Naive B cell (primary cell): Measurements from ENCODE around the gene KCNK4. TPM values are rescaled to one million over a fixed set of nuclear protein-coding genes. Genes with fewer than 3 reads are reported as not detected.

Experiments
- ATAC-seq, 2 donors: fragments of 150-1000 bp; cut with Tn5 transposase; 2 replicates each; pipeline ENCODE4 v1.10.0; 2021; ENCODE audit warnings: low read depth in 2 of 2, mild to moderate bottlenecking in 2 of 2, moderate library complexity in 2 of 2
- DNase-seq: peaks from one replicate; pipeline ENCODE4 v3.0.0; 2022
- H3K27ac Mint-ChIP-seq, 6 donors: one replicate each; pipeline ENCODE4 v1.8.0; 2020 to 2022; ENCODE audit warnings: mild to moderate bottlenecking in 6 of 6, mixed read lengths in 6 of 6, moderate library complexity in 5 of 6, inconsistent platforms in 2 of 6
- H3K27me3 Mint-ChIP-seq, 3 donors: one replicate each; pipeline ENCODE4 v1.8.0; 2021 to 2022; ENCODE audit warnings: mixed read lengths in 3 of 3, mild to moderate bottlenecking in 1 of 3
- H3K36me3 Mint-ChIP-seq, 2 donors: one replicate each; pipeline ENCODE4 v1.8.0; 2020 to 2022; ENCODE audit warnings: mixed read lengths in 2 of 2, inconsistent platforms in 1 of 2, mild to moderate bottlenecking in 1 of 2
- H3K4me1 Mint-ChIP-seq, 3 donors: one replicate each; pipeline ENCODE4 v1.8.0; 2020 to 2022; ENCODE audit warnings: mixed read lengths in 3 of 3, inconsistent platforms in 1 of 3, mild to moderate bottlenecking in 1 of 3, moderate library complexity in 1 of 3
- H3K4me3 Mint-ChIP-seq, 8 donors: one replicate each; pipeline ENCODE4 v1.8.0; 2020 to 2022; ENCODE audit warnings: mild to moderate bottlenecking in 8 of 8, mixed read lengths in 8 of 8, moderate library complexity in 8 of 8, inconsistent platforms in 2 of 8
- H3K9me3 Mint-ChIP-seq, 7 donors: one replicate each; pipeline ENCODE4 v1.8.0; 2020 to 2022; ENCODE audit warnings: mixed read lengths in 7 of 7, mild to moderate bottlenecking in 5 of 7, inconsistent platforms in 2 of 7, moderate library complexity in 1 of 7
- polyA plus RNA-seq, 6 donors: library from polyadenylated mRNA; unstranded; fragments of 300-500 nt; fragmentation: Illumina TruSeq; gene quantifications; one replicate each; pipeline ENCODE4 v1.2.3, GENCODE V29; 2021; ENCODE audit warnings: low read depth in 6 of 6

KCNK4 gene
- polyA plus RNA-seq, 6 donors from 2014 or later: not detected

DNA sequence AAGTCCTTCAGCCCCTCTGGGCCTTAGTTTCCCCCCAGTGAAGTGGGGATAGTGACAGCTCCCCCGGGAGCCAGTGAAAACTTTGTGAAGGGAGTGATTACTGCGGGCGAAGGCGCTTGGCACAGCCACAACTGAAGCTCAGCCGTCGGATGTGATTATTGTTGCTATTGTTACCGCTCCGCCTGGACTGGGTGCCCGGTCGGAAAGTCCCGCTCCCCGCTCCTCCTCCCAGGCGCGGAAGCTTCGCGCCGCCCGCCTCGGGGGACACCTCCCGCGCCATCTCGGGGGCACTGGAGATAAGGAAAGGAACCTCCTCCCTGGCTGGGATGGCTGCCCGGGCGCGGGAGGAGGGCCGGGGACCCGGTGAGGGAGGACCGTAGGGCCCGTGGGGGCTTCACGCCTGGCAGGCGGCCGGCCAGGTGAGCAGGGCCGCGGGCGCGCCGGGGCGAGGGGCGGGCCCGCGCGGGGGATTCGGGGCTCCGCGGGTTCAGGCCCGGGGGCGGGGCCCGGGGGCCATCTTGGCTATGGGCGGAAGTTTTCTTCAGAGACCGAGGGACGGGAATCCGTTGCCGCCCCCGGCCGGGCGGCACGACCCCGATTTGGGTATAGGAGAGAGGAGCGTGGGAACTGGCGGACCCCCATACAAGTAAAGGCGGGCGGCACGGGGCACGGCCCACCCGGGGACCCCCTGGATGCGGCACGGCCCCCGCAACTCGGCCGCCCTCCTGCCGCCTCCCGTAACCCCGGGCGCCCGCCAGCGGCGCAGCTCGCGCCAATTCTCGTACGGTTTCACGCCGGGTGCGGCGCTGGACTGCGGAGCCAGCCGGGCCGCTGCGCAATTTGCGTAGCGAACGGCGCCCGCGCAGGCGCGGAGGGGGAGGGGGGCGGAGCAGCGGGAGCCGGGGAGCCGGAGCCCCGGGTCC lies 5.9 kb upstream of the KCNK4 start, which contains the start of gene GPR137:
GPR137 (plus strand) TSS at position 887 of the 923 bp plus-strand sequence. CDS start 677 bp downstream, outside the sequence.
- H3K9me3 Mint-ChIP-seq: no peaks in the 10 kb centered on the region

GRCh38 chr11:64285885-64286800 lies 5.0 kb upstream of the KCNK4 start:
- Mint-ChIP-seq H3K36me3 (peaks cover 0 to 17% of the 10 kb centered on the region in 2 donors), H3K4me3 (peak overlapping the region; percentile 71 to 93 (median 85)), H3K27ac (peak overlapping the region; percentile 68 to 99 (median 94)), H3K9me3 (no peaks in the 10 kb centered on the region), H3K4me1 (peaks cover 22 to 25% (median 25%) of the 10 kb centered on the region in 3 donors), H3K27me3 (peaks cover 7 to 10% (median 8%) of the 10 kb centered on the region in 3 donors)
- DNase-seq (no peak), ATAC-seq (no peak)

More for the DNA sequence above, 5.9 kb upstream of the KCNK4 start, which contains the start of gene GPR137:
- H3K4me1 Mint-ChIP-seq: peaks cover 17 to 21% (median 18%) of the 10 kb centered on the region in 3 donors
- H3K27ac Mint-ChIP-seq: peak within 1 kb of the TSS; percentile 99 to 100 (median 99)
- H3K4me3 Mint-ChIP-seq: peak within 1 kb of the TSS; percentile 79 to 96 (median 93)
- H3K36me3 Mint-ChIP-seq: peaks cover 0 to 11% of the 10 kb centered on the region in 2 donors
- ATAC-seq (peak; percentile 70 to 74), DNase-seq (peak; percentile 96)
- H3K27me3 Mint-ChIP-seq: peaks cover 0 to under 1% (median 0%) of the 10 kb centered on the region in 3 donors

- no peak for ATAC-seq
- Mint-ChIP-seq H3K36me3 (peaks cover 0 to 11% of the 10 kb centered on the region in 2 donors), H3K4me1 (peaks cover 16 to 25% (median 23%) of the 10 kb centered on the region in 3 donors), H3K27ac (peak overlapping the region; percentile 68 to 99 (median 94)), H3K27me3 (peaks cover 7 to 10% (median 9%) of the 10 kb centered on the region in 3 donors), H3K4me3 (peak overlapping the region; percentile 71 to 92 (median 85)), H3K9me3 (no peaks in the 10 kb centered on the region)
- no peak for DNase-seq
Measured at GRCh38 chr11:64286801-64287159, 4.3 kb upstream of the KCNK4 start.

GRCh38 chr11:64287676-64288352 lies 3.3 kb upstream of the KCNK4 start:
- Mint-ChIP-seq H3K36me3 (peaks cover 0 to 7% of the 10 kb centered on the region in 2 donors), H3K9me3 (no peaks in the 10 kb centered on the region), H3K27me3 (peaks cover 7 to 16% (median 14%) of the 10 kb centered on the region in 3 donors), H3K27ac (peak overlapping the region in 3 of 6 donors; percentile 29 to 60 (median 47)), H3K4me1 (peaks cover 17 to 31% (median 27%) of the 10 kb centered on the region in 3 donors), H3K4me3 (peak overlapping the region in 3 of 8 donors; percentile 6 to 33 (median 19))
- DNase-seq (no peak), ATAC-seq (no peak)

GRCh38 chr11:64288353-64288750 lies 2.8 kb upstream of the KCNK4 start:
- no peak for DNase-seq
- Mint-ChIP-seq H3K9me3 (no peaks in the 10 kb centered on the region), H3K4me3 (peak overlapping the region in 1 of 8 donors; percentile 19), H3K27me3 (peaks cover 11 to 22% (median 20%) of the 10 kb centered on the region in 3 donors), H3K4me1 (peaks cover 17 to 31% (median 22%) of the 10 kb centered on the region in 3 donors), H3K36me3 (peaks cover 0 to 7% of the 10 kb centered on the region in 2 donors), H3K27ac (peak overlapping the region in 2 of 6 donors; percentile 29 to 34)
- no peak for ATAC-seq

- Mint-ChIP-seq H3K27me3 (peaks cover 16 to 29% (median 20%) of the 10 kb centered on the region in 3 donors), H3K4me1 (peaks cover 17 to 26% (median 17%) of the 10 kb centered on the region in 3 donors), H3K9me3 (no peaks in the 10 kb centered on the region), H3K27ac (peak overlapping the region in 1 of 6 donors; percentile 34), H3K36me3 (peaks cover 0 to 7% of the 10 kb centered on the region in 2 donors), H3K4me3 (peak overlapping the region in 2 of 8 donors; percentile 10 to 48)
- ATAC-seq: no peak
- no peak for DNase-seq
Measured at GRCh38 chr11:64289002-64289564, 2.0 kb upstream of the KCNK4 start.

DNA sequence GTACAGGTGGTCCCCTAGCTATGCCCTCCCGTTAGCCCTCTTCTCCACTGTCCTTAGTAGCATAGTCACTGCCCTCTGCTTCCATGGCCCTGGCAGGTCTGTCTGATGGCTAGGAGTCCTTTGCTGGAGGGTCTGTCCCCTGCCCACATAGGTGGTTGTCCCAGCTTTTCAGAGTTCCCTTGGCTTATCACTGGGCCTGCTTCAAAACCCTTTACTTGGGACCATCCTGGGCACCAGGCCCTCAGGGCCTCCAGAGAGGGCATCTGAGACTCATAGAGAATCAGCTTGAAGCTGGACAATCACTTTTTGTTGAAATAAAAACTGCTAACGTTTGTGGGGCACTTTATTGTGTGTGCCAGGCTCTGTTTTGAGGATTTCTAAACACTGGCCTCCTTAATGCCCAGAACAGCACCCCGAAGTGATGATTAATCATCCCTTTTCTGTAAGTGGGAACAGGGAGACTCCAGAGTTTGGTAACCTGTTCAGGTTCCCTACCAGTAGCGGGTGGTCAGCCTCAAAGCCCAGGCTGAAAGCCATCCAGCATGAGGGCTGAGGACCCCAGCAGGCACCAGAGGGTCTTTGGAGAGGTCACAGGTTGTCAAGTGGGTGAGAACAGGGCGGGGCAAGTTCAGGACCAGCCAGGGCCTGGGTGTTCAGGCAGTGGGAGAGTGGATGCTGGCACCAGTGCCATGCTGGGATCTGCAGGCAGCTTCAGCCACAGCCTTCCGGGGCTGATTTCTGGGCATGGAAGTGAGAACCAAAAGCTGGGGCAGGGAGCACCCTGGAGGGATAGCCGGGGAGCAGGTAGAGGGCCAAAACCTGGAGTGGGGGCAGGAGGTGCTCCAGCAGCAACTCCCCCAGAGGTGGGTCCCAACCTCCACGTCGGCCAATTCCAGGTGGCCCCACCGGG lies 495 bp upstream of the KCNK4 start:
- peak overlapping the region; percentile 56 to 88 (median 80) for H3K4me3 Mint-ChIP-seq
- ATAC-seq: no peak
- peaks cover 17 to 22% (median 17%) of the 10 kb centered on the region in 3 donors for H3K4me1 Mint-ChIP-seq
- H3K36me3 Mint-ChIP-seq: peaks cover 0 to 7% of the 10 kb centered on the region in 2 donors
- DNase-seq: no peak
- H3K27ac Mint-ChIP-seq: peak overlapping the region in 3 of 6 donors; percentile 19 to 62 (median 22)
- H3K27me3 Mint-ChIP-seq: peaks cover 27 to 44% (median 33%) of the 10 kb centered on the region in 3 donors
- H3K9me3 Mint-ChIP-seq: no peaks in the 10 kb centered on the region

DNA sequence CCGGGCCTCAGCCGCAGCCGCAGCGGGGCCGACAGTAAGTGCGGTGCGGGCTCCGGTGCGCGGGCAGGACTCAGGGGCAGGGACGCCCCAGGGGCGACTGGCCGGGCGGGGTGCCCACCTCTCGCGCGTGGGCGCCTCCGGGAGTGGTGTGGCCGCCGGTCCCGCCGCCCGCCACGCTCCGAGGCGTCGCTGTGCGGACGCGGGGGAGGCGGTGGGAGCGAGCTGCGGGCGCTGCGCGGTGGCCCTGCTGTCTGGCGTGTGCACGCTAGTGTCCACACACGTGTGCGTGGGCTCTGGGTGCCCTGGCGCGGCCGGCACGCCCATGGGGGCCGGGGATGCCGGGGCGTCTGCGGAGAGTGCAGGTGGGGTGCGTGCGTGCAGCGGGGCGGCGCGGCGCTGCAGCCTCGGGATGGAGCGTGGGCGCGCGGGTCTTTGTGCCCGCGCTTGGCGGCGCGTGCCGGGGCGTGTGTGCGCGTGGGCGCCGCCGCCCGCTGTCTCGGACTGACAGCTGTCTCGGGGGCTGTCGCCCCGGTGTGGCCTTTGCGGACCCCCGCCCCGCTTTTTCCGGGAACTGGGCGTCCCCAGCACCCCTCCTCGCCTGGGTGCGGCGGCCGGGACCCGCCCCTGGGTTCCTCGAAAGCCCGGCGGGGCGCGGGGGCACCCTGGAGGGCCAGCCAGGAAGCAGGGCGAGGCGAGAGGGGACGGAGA lies 804 bp downstream of the KCNK4 start:
- peak; percentile 65 to 73 for ATAC-seq
- no peaks in the 10 kb centered on the region for H3K9me3 Mint-ChIP-seq
- H3K27me3 Mint-ChIP-seq: peaks cover 39 to 57% (median 44%) of the 10 kb centered on the region in 3 donors
- peaks cover 9 to 17% (median 10%) of the 10 kb centered on the region in 3 donors for H3K4me1 Mint-ChIP-seq
- peak overlapping the region in 1 of 6 donors; percentile 68 for H3K27ac Mint-ChIP-seq
- peak overlapping the region in 2 of 8 donors; percentile 37 to 78 for H3K4me3 Mint-ChIP-seq
- peaks cover 0 to 7% of the 10 kb centered on the region in 2 donors for H3K36me3 Mint-ChIP-seq
- peak; percentile 18 for DNase-seq

GRCh38 chr11:64292460-64293254 lies 1.6 kb downstream of the KCNK4 start:
- no peak for DNase-seq
- Mint-ChIP-seq H3K4me1 (peaks cover 12 to 24% (median 13%) of the 10 kb centered on the region in 3 donors), H3K27me3 (peaks cover 45 to 64% (median 51%) of the 10 kb centered on the region in 3 donors), H3K27ac (peak overlapping the region in 2 of 6 donors; percentile 58 to 68), H3K4me3 (peak overlapping the region in 7 of 8 donors; percentile 37 to 84 (median 70)), H3K9me3 (no peaks in the 10 kb centered on the region), H3K36me3 (peaks cover 0 to 7% of the 10 kb centered on the region in 2 donors)
- peak in 1 of 2 donors; percentile 15 for ATAC-seq

GRCh38 chr11:64294774-64295173 lies 3.7 kb downstream of the KCNK4 start:
- H3K4me3 Mint-ChIP-seq: peak overlapping the region in 1 of 8 donors; percentile 57
- H3K27ac Mint-ChIP-seq: no peak overlapping the region
- peaks cover 54 to 84% (median 68%) of the 10 kb centered on the region in 3 donors for H3K27me3 Mint-ChIP-seq

More at GRCh38 chr11:64294774-64295173, 3.7 kb downstream of the KCNK4 start:
- Mint-ChIP-seq H3K9me3 (no peaks in the 10 kb centered on the region), H3K36me3 (peaks cover 0 to 7% of the 10 kb centered on the region in 2 donors), H3K4me1 (peaks cover 18 to 35% (median 23%) of the 10 kb centered on the region in 3 donors)
- ATAC-seq (no peak), DNase-seq (no peak)
